Astrocyte (in vitro differentiated cells and primary cell): ENCODE results near the gene PDZRN4.

Experiments
- CTCF ChIP-seq: IDR thresholded peaks from 2 replicates; pipeline ENCODE4 v1.5.1; 2011; ENCODE audit warnings: low read depth, mild to moderate bottlenecking, inconsistent platforms, low read length, moderate library complexity; ENCODE audit not compliant: insufficient read depth
- EZH2 ChIP-seq: IDR thresholded peaks from 2 replicates; pipeline ENCODE4 v1.6.1; 2012; ENCODE audit warnings: mild to moderate bottlenecking, low read length, inconsistent platforms; ENCODE audit not compliant: insufficient read depth

- TF ChIP-seq CTCF (no peak), EZH2 (no peak)
These were observed 45.7 kb upstream of the PDZRN4 start for GRCh38 chr12:41142376-41142775.
